Upper lobe of right lung (tissue), 1 donor: Measurements from ENCODE around the gene SHISA6. TPM values are rescaled to one million over a fixed set of nuclear protein-coding genes. Genes with fewer than 3 reads are reported as not detected.

ENCODE experiments used
- ATAC-seq: fragments of 200-7000 bp; cut with Tn5 transposase; one replicate; pipeline ENCODE4 v1.9.1; 2020; ENCODE audit warnings: mild to moderate bottlenecking, moderate library complexity
- DNase-seq: peaks from one replicate; pipeline ENCODE4 v3.0.0-alpha.2; 2020
- H3K27ac ChIP-seq: fragments of 200-600 bp; one replicate; pipeline ENCODE4 v1.8.0; 2022
- H3K27me3 ChIP-seq: fragments of 200-600 bp; one replicate; pipeline ENCODE4 v1.8.0; 2022; ENCODE audit warnings: mild to moderate bottlenecking
- H3K36me3 ChIP-seq: fragments of 200-600 bp; one replicate; pipeline ENCODE4 v1.8.0; 2022
- H3K4me1 ChIP-seq: fragments of 200-600 bp; one replicate; pipeline ENCODE4 v1.8.0; 2022
- H3K4me3 ChIP-seq: fragments of 200-600 bp; one replicate; pipeline ENCODE4 v1.8.0; 2022; ENCODE audit warnings: mild to moderate bottlenecking
- H3K9me3 ChIP-seq: fragments of 200-600 bp; one replicate; pipeline ENCODE4 v1.8.0; 2022
- CTCF ChIP-seq: fragments of 200-600 bp; IDR thresholded peaks from one replicate; pipeline ENCODE4 v1.8.0; 2022; ENCODE audit warnings: antibody characterized with exemption
- intact Hi-C: fragments of 100-400 bp; cut with DNase I; formaldehyde crosslinking; loops from one replicate; pipeline ENCODE4 v1.11.0; 2022
- total RNA-seq: library from RNA; stranded (reverse); fragmentation: NEBNext Ultra II Directional; extraction: Animal tissue kit (Norgen Biotek cat#: 25700); gene quantifications from one replicate; pipeline ENCODE4 v1.2.1, GENCODE V29; 2021
- donor health status: DM: no; HTN: yes; CAD: no; lungs with severe emphysema.

The SHISA6 gene
- total RNA-seq, 1 donor from 2014 or later, result not detected

DNA sequence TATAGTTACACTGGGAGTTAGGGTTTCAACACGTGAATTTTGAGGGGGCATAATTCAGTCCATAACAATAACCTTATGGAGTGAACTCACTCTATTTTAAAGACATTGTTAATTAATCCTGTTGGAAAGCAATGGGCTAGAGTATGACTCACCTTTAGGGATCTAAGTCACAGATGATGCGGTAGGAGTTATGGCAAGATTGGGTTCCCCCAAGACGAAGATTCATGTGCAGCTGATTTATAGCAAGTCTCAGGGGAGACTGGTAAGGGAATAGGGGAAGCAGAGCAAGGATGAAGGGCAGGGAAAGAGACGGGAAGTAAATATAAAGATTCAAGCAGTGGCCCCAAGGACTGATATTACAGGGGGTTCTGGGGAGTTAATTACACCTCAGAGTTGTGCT lies 197.7 kb downstream of the SHISA6 start:
- Histone ChIP-seq H3K4me1 (no peaks in the 10 kb centered on the region), H3K4me3 (no peak overlapping the region), H3K9me3 (no peaks in the 10 kb centered on the region), H3K27me3 (no peaks in the 10 kb centered on the region), H3K27ac (no peak overlapping the region), H3K36me3 (no peaks in the 10 kb centered on the region)
- DNase-seq (no peak), ATAC-seq (no peak)
- TF ChIP-seq CTCF, result no peak
- intact Hi-C loops, result no loop called here

DNA sequence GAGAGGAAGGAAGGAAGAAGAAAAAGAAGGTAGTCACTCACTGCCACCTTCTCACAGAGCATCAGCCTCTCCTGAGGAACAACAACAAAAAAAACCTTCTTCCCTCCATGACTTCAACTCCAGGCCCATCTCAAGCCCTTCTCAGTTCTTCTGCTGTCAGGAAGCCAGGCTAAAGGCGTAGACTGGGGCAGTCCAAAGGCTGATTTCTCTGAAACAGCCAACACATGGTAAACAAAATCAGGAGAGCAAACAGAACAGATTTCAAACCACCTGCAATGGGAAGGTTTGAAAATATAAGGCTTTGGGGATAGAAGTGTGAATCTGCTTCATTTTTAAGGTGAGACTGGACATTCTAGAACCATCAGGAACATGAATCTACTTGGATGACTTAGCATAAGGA lies 200.0 kb downstream of the SHISA6 start:
- no peak for TF ChIP-seq CTCF
- no peaks in the 10 kb centered on the region for H3K36me3 ChIP-seq
- no peaks in the 10 kb centered on the region for H3K4me1 ChIP-seq
- H3K4me3 ChIP-seq, result no peak overlapping the region
- DNase-seq, result no peak
- no peak overlapping the region for H3K27ac ChIP-seq
- intact Hi-C loops, result no loop called here
- no peaks in the 10 kb centered on the region for H3K9me3 ChIP-seq
- no peak for ATAC-seq
- H3K27me3 ChIP-seq, result no peaks in the 10 kb centered on the region

GRCh38 chr17:11446316-11446715 lies 205.3 kb downstream of the SHISA6 start:
- Histone ChIP-seq H3K9me3 (no peaks in the 10 kb centered on the region), H3K4me1 (no peaks in the 10 kb centered on the region), H3K36me3 (no peaks in the 10 kb centered on the region), H3K27ac (no peak overlapping the region), H3K27me3 (no peaks in the 10 kb centered on the region), H3K4me3 (no peak overlapping the region)
- ATAC-seq (no peak), DNase-seq (no peak)
- intact Hi-C loops, result no loop called here
- no peak for TF ChIP-seq CTCF

DNA sequence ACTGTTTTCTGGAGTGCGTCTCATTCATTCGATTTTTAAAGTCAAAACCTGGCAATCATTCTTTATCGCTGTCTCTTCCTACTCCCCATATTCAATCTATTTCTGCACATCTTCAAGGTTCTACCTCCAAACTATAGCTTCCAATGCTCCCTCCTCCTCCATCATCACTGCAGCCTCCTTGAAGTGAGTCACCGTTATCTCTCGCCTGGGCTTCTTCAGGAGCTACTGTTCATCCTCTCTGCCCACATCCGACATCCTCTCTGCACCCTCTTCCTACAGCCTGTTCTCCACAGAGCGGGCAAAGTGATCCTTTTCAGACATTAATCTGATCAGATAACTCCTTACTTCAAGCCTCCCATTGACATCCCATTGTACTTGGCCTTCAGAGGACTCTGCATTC lies 213.1 kb downstream of the SHISA6 start:
- Histone ChIP-seq H3K36me3 (no peaks in the 10 kb centered on the region), H3K4me1 (no peaks in the 10 kb centered on the region)
- intact Hi-C loops, result no loop called here

DNA sequence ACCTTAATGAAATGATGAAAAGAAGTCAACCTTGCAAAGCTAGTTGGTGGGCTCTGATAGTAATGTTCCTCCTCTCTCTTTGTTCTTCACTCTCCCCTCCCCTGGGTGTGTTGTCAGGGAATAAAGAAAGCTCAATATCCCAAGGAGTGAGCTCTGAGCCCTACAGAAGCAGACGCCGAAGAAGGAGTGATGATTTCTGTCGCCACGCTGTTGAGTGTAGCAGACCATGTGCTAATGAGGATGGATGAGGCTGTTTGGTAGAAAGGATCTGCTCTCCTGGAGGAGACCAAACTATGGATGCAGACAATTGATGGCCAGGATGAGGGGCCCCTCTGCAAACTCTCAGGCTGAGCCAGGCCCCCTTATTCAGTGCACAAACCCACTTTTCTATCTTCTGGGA lies 217.3 kb downstream of the SHISA6 start:
- Histone ChIP-seq H3K4me3 (no peak overlapping the region), H3K27me3 (no peaks in the 10 kb centered on the region), H3K27ac (no peak overlapping the region), H3K9me3 (no peaks in the 10 kb centered on the region), H3K36me3 (no peaks in the 10 kb centered on the region), H3K4me1 (no peaks in the 10 kb centered on the region)
- no peak for TF ChIP-seq CTCF
- intact Hi-C loops, result no loop called here
- ATAC-seq, result no peak
- no peak for DNase-seq

More for the DNA sequence above, 213.1 kb downstream of the SHISA6 start:
- ATAC-seq, result no peak
- DNase-seq, result no peak
- Histone ChIP-seq H3K27me3 (no peaks in the 10 kb centered on the region), H3K4me3 (no peak overlapping the region), H3K9me3 (no peaks in the 10 kb centered on the region), H3K27ac (no peak overlapping the region)
- TF ChIP-seq CTCF, result no peak

- no peak overlapping the region for H3K27ac ChIP-seq
- H3K4me1 ChIP-seq, result no peaks in the 10 kb centered on the region
- DNase-seq (no peak), ATAC-seq (peak; percentile 37)
- H3K9me3 ChIP-seq, result no peaks in the 10 kb centered on the region
- no peaks in the 10 kb centered on the region for H3K36me3 ChIP-seq
- no peak overlapping the region for H3K4me3 ChIP-seq
- TF ChIP-seq CTCF, result no peak
- intact Hi-C loops, result no loop called here
- no peaks in the 10 kb centered on the region for H3K27me3 ChIP-seq
These were observed 218.9 kb downstream of the SHISA6 start for GRCh38 chr17:11459861-11460331.
